Ascending aorta (tissue), 2 donors: ENCODE measurements around the gene AGK. TPM values are rescaled to one million over a fixed set of nuclear protein-coding genes. Genes with fewer than 3 reads are reported as not detected.

ENCODE experiments used
- DNase-seq, 2 donors: peaks; one replicate each; pipeline ENCODE4 v3.0.0-alpha.2; 2019; ENCODE audit warnings: low spot score in 2 of 2
- H3K27ac ChIP-seq, 2 donors: fragments of 200-600 bp; sonication (generic); one replicate each; pipeline ENCODE4 v1.5.1; 2016 to 2017; ENCODE audit warnings: mild to moderate bottlenecking in 1 of 2
- H3K27me3 ChIP-seq: fragments of 200-600 bp; sonication (generic); one replicate; pipeline ENCODE4 v1.5.1; 2017
- H3K36me3 ChIP-seq, 2 donors: fragments of 200-600 bp; sonication (generic); one replicate each; pipeline ENCODE4 v1.5.1; 2016
- H3K4me1 ChIP-seq, 2 donors: fragments of 200-600 bp; sonication (generic); one replicate each; pipeline ENCODE4 v1.5.1; 2016 to 2017; ENCODE audit warnings: mild to moderate bottlenecking in 1 of 2
- H3K4me3 ChIP-seq, 2 donors: fragments of 200-600 bp; sonication (generic); one replicate each; pipeline ENCODE4 v1.5.1; 2016 to 2017; ENCODE audit warnings: mild to moderate bottlenecking in 1 of 2
- H3K9me3 ChIP-seq, 2 donors: fragments of 200-600 bp; sonication (generic); one replicate each; pipeline ENCODE4 v1.5.1; 2016
- intact Hi-C: fragments of 100-400 bp; cut with DNase I; formaldehyde crosslinking; loops from one replicate; pipeline ENCODE4 v1.15.1; 2023
- total RNA-seq: library from RNA; depleted of rRNA; stranded (reverse); fragments of >200 nt; gene quantifications from one replicate; pipeline ENCODE4 v1.1.0, GENCODE V29; 2016
- TF ChIP-seq, protein P1 (sequence below), 3 experiments: fragments of 200-600 bp in 2 of 3; fragments of 450-650 bp in 1 of 3; sonication (generic) in 2 of 3; IDR thresholded peaks; one replicate each; pipeline ENCODE4 v1.5.1; 2016 to 2019; ENCODE audit warnings: antibody characterized with exemption in 3 of 3, mild to moderate bottlenecking in 1 of 3, moderate library complexity in 1 of 3

The AGK gene
- total RNA-seq, 1 donor from 2014 or later = 16.1 TPM

- no peaks in the 10 kb centered on the region for H3K4me1 ChIP-seq
- H3K27me3 ChIP-seq = no peaks in the 10 kb centered on the region
- H3K36me3 ChIP-seq = peaks cover 2 to 14% of the 10 kb centered on the region in 2 donors
- no peak for DNase-seq
- H3K9me3 ChIP-seq = no peaks in the 10 kb centered on the region
- intact Hi-C loops = no loop called here
- H3K4me3 ChIP-seq = no peak overlapping the region
- TF ChIP-seq, protein P1, sequence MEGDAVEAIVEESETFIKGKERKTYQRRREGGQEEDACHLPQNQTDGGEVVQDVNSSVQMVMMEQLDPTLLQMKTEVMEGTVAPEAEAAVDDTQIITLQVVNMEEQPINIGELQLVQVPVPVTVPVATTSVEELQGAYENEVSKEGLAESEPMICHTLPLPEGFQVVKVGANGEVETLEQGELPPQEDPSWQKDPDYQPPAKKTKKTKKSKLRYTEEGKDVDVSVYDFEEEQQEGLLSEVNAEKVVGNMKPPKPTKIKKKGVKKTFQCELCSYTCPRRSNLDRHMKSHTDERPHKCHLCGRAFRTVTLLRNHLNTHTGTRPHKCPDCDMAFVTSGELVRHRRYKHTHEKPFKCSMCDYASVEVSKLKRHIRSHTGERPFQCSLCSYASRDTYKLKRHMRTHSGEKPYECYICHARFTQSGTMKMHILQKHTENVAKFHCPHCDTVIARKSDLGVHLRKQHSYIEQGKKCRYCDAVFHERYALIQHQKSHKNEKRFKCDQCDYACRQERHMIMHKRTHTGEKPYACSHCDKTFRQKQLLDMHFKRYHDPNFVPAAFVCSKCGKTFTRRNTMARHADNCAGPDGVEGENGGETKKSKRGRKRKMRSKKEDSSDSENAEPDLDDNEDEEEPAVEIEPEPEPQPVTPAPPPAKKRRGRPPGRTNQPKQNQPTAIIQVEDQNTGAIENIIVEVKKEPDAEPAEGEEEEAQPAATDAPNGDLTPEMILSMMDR (IDR thresholded peaks at IDR 0.05) = no peak
- H3K27ac ChIP-seq = no peak overlapping the region
These were observed 49.2 kb downstream of the AGK start for GRCh38 chr7:141600168-141601006.

- no peak overlapping the region for H3K4me3 ChIP-seq
- H3K36me3 ChIP-seq = peaks cover 17 to 23% of the 10 kb centered on the region in 2 donors
- H3K9me3 ChIP-seq = no peaks in the 10 kb centered on the region
- H3K27ac ChIP-seq = no peak overlapping the region
- H3K27me3 ChIP-seq = no peaks in the 10 kb centered on the region
- intact Hi-C loops = no loop called here
- no peaks in the 10 kb centered on the region for H3K4me1 ChIP-seq
- DNase-seq = no peak
- TF ChIP-seq, protein P1 (IDR thresholded peaks at IDR 0.05) = no peak
These were observed 58.4 kb downstream of the AGK start for GRCh38 chr7:141609576-141609975.

- no peak for DNase-seq
- H3K27ac ChIP-seq = no peak overlapping the region
- H3K36me3 ChIP-seq = peaks cover 17 to 18% of the 10 kb centered on the region in 2 donors
- no peak overlapping the region for H3K4me3 ChIP-seq
- intact Hi-C loops = no loop called here
- no peaks in the 10 kb centered on the region for H3K4me1 ChIP-seq
- TF ChIP-seq, protein P1 (IDR thresholded peaks at IDR 0.05) = no peak
- H3K9me3 ChIP-seq = no peaks in the 10 kb centered on the region
- H3K27me3 ChIP-seq = no peaks in the 10 kb centered on the region
These were observed 59.5 kb downstream of the AGK start for GRCh38 chr7:141610671-141611070.

GRCh38 chr7:141612861-141613260, 61.7 kb downstream of the AGK start:
- DNase-seq = no peak
- H3K4me3 ChIP-seq = no peak overlapping the region
- TF ChIP-seq, protein P1 (IDR thresholded peaks at IDR 0.05) = no peak
- peaks cover 17 to 18% of the 10 kb centered on the region in 2 donors for H3K36me3 ChIP-seq
- H3K9me3 ChIP-seq = no peaks in the 10 kb centered on the region
- H3K4me1 ChIP-seq = no peaks in the 10 kb centered on the region
- H3K27me3 ChIP-seq = no peaks in the 10 kb centered on the region
- intact Hi-C loops = no loop called here
- H3K27ac ChIP-seq = no peak overlapping the region

- peaks cover 4 to 9% of the 10 kb centered on the region in 2 donors for H3K36me3 ChIP-seq
- H3K27ac ChIP-seq = no peak overlapping the region
- no peak overlapping the region for H3K4me3 ChIP-seq
- no peaks in the 10 kb centered on the region for H3K4me1 ChIP-seq
- TF ChIP-seq, protein P1 (IDR thresholded peaks at IDR 0.05) = no peak
- H3K9me3 ChIP-seq = no peaks in the 10 kb centered on the region
- DNase-seq = no peak
- H3K27me3 ChIP-seq = no peaks in the 10 kb centered on the region
- intact Hi-C loops = no loop called here
These were observed 66.1 kb downstream of the AGK start for GRCh38 chr7:141617280-141617679.
